ENCODE measurements around the gene PPP1R14B. TPM values are rescaled to one million over a fixed set of nuclear protein-coding genes. Genes with fewer than 3 reads are reported as not detected.

PPP1R14B gene
- total RNA-seq, 1 experiment from 2014 or later: 1,496 TPM

DNA sequence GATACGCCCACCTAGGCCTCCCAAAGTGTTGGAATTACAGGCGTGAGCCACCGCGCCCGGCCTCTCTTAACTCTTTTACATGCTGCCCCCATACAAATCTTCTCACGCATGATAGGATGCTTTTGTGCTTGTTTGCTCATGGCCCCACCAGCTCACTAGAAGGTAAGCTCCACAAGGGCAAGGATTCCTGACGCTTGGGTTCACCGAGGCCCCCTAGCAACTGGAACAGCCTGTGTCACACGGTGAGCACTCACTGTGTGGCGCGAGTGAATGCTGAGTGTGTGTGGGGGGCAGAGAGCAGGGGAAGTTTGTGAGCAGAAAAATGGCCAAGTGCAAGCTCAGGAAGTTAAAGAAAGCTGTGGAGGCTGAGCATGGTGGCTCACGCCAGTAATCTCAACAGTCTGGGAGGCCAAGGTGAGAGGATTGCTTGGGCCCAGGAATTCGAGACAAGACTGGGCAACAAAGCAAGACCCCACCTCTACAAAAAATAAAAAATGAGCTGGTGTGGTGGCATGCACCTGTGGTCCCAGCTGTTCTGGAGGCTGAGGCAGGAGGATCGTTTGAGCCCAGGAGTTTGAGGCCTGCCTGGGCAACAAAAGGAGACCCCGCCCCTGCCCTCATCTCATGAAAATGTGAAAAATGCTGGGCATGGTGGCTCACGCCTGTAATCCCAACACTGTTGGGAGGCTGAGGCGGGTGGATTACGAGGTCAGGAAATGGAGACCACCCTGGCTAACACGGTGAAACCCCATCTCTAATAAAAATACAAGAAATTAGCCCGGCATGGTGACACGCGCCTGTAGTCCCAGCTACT is 35.4 kb upstream of the PPP1R14B start:
- DNase-seq: no peak
- POLR2A ChIA-PET (ENCODE audit: unreplicated experiment): interaction anchor here (0.6 kb wide), 1 partner anchor 17 kb away, joined by 3 read pairs; no protein-coding TSS in a partner anchor

DNA sequence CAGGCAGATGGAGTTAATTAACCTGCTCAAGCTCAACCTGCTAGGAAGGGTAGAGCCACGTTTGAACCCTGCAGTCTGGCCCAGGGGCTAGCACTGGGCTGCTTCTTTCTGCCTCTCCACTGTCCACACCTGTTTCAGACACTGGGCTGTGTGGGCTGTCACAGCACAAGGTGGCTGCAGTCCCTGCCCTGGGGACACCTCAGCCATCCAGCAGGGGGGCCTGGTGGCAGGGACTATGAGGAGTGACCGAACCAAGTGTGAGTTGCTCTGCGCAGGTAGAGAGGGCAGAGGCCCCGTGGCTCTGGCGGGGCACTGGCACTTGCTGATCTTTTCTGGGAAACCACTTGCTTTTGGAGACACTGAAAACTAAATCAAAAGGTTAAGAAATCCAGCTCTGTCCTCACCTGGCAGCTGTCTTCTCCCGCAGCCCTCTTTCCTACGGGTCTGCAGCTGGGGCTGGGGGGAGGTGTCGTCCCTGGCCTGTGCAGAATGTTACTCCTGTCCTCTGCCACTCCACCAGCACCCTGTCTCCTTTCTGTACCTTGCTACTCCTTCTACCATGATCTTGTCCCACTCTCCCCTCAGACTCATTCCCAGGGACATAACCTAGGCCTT is 31.9 kb upstream of the PPP1R14B start:
- peaks cover 9% of the 10 kb centered on the region for H3K79me2 ChIP-seq (ENCODE audit: low read length)
- no TSS peak for BruUV-seq (replicated peaks)
- no peaks in the 10 kb centered on the region for H3K9me2 ChIP-seq (replicated peaks; ENCODE audit: low read length)
- H3F3A ChIP-seq (ENCODE audit: low read length, unreplicated experiment): no peaks in the 10 kb centered on the region
- no peaks in the 10 kb centered on the region for H3K27me3 ChIP-seq (ENCODE audit: low read length)
- TF ChIP-seq, protein P1, sequence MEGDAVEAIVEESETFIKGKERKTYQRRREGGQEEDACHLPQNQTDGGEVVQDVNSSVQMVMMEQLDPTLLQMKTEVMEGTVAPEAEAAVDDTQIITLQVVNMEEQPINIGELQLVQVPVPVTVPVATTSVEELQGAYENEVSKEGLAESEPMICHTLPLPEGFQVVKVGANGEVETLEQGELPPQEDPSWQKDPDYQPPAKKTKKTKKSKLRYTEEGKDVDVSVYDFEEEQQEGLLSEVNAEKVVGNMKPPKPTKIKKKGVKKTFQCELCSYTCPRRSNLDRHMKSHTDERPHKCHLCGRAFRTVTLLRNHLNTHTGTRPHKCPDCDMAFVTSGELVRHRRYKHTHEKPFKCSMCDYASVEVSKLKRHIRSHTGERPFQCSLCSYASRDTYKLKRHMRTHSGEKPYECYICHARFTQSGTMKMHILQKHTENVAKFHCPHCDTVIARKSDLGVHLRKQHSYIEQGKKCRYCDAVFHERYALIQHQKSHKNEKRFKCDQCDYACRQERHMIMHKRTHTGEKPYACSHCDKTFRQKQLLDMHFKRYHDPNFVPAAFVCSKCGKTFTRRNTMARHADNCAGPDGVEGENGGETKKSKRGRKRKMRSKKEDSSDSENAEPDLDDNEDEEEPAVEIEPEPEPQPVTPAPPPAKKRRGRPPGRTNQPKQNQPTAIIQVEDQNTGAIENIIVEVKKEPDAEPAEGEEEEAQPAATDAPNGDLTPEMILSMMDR (conservative IDR thresholded peaks at IDR 0.05; ENCODE audit: low read depth, low read length): no peak
- TF ChIP-seq EZH2phosphoT487 (IDR thresholded peaks at IDR 0.05; ENCODE audit: borderline replicate concordance, low read length) (no peak), EZH2 (IDR thresholded peaks at IDR 0.05; ENCODE audit: low read length, unreplicated experiment) (no peak)
- H3K4me1 ChIP-seq (ENCODE audit: insufficient read depth, low read length): peaks cover 27% of the 10 kb centered on the region
- peaks cover 8% of the 10 kb centered on the region for H3K36me3 ChIP-seq (ENCODE audit: low read depth, low read length)
- H3K9ac ChIP-seq (ENCODE audit: low read length): no peak overlapping the region
- CTCF ChIA-PET: no interaction called here
- no peak overlapping the region for H3K4me3 ChIP-seq (ENCODE audit: low read length)
- no peaks in the 10 kb centered on the region for H4K20me1 ChIP-seq (ENCODE audit: low read length)
- intact Hi-C loops (cut with micrococcal nuclease): no loop called here
- POLR2A ChIA-PET (ENCODE audit: unreplicated experiment): interaction anchor here (0.5 to 0.7 kb wide), 2 partner anchors 8 to 31 kb away, joined by 3 to 5 read pairs; no protein-coding TSS in a partner anchor
- DNase-seq: no peak
- H3K9me3 ChIP-seq (ENCODE audit: low read length): no peaks in the 10 kb centered on the region
- ATAC-seq: no peak
- no peak overlapping the region for H3K27ac ChIP-seq (ENCODE audit: low read length)
- H2AFZ ChIP-seq (ENCODE audit: low read length): no peak overlapping the region
- no peak overlapping the region for H3K4me2 ChIP-seq (ENCODE audit: low read length)

More for the DNA sequence above, 35.4 kb upstream of the PPP1R14B start:
- Histone ChIP-seq H3K9me2 (replicated peaks; ENCODE audit: low read length) (no peaks in the 10 kb centered on the region), H3K9me3 (ENCODE audit: low read length) (no peaks in the 10 kb centered on the region), H3K36me3 (ENCODE audit: low read depth, low read length) (no peaks in the 10 kb centered on the region; the same call in 1 of the 2 replicates), H3K4me2 (ENCODE audit: low read length) (no peak overlapping the region), H3K9ac (ENCODE audit: low read length) (no peak overlapping the region), H3K79me2 (ENCODE audit: low read length) (peaks cover 22% of the 10 kb centered on the region), H3K27ac (ENCODE audit: low read length) (no peak overlapping the region), H2AFZ (ENCODE audit: low read length) (no peak overlapping the region), H3K4me1 (ENCODE audit: insufficient read depth, low read length) (peaks cover 21% of the 10 kb centered on the region), H3K27me3 (ENCODE audit: low read length) (no peaks in the 10 kb centered on the region), H3K4me3 (ENCODE audit: low read length) (no peak overlapping the region), H4K20me1 (ENCODE audit: low read length) (no peaks in the 10 kb centered on the region), H3F3A (ENCODE audit: low read length, unreplicated experiment) (no peaks in the 10 kb centered on the region)
- TF ChIP-seq EZH2 (IDR thresholded peaks at IDR 0.05; ENCODE audit: low read length, unreplicated experiment) (no peak), EZH2phosphoT487 (IDR thresholded peaks at IDR 0.05; ENCODE audit: borderline replicate concordance, low read length) (no peak)
- TF ChIP-seq, protein P1 (conservative IDR thresholded peaks at IDR 0.05; ENCODE audit: low read depth, low read length): no peak
- CTCF ChIA-PET: interaction anchor here (0.7 kb wide), 1 partner anchor 73 kb away, joined by 17 read pairs; no protein-coding TSS in a partner anchor
- no peak for ATAC-seq
- BruUV-seq (replicated peaks): no TSS peak
- intact Hi-C loops (cut with micrococcal nuclease): no loop called here
